GM12892 (cell line): Measurements from ENCODE around the gene GSTM2.

ENCODE experiments used
- POLR2A ChIP-seq: IDR thresholded peaks from 2 replicates; pipeline ENCODE4 v1.6.1; 2011; ENCODE audit warnings: low read depth, low read length, control low read depth
- POLR2AphosphoS5 ChIP-seq: IDR thresholded peaks from 2 replicates; pipeline ENCODE4 v1.6.1; 2011; ENCODE audit warnings: low read depth, low read length, control low read depth
- TAF1 ChIP-seq: IDR thresholded peaks from 2 replicates; pipeline ENCODE4 v1.6.1; 2011; ENCODE audit warnings: low read depth, mild to moderate bottlenecking, control low read depth, low read length, borderline replicate concordance

- no peak for TF ChIP-seq POLR2AphosphoS5
- no peak for TF ChIP-seq POLR2A
- TF ChIP-seq TAF1 = no peak
Observed at GRCh38 chr1:109721042-109721441, 53.2 kb downstream of the GSTM2 start.
